Measurements from ENCODE around the gene PIEZO2. TPM values are rescaled to one million over a fixed set of nuclear protein-coding genes. Genes with fewer than 3 reads are reported as not detected.
"Not testable (repeated sequence)": the region's sequence is repeated elsewhere in the genome, so short reads cannot be mapped to it uniquely, and the experiment has no call there.

PIEZO2 gene
- total RNA-seq, 1 donor from 2014 or later = 4.2 TPM

DNA sequence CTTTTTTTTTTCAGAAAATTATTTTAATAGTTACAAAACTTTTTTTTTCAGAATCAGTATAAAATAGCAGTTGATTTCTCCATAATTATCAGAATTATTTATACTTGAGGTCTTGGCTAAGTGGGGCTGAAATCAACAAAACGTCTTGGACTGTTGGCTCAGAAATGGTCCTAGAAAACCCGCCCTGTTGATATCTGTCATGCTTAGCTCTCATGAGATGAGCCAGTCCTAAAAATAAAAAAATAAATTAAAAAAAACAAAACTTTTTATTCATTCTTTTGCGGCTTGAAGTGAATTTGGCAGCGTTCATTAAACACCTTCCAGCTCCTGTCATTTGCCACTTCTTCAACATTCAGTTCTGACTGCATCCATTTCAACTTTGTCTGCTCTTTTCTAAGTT lies 525.8 kb downstream of the PIEZO2 start:
- not testable (repeated sequence) for H3K9me3 Mint-ChIP-seq; H3K4me3 ChIP-seq; H3K36me3 Mint-ChIP-seq; H3K4me1 ChIP-seq; H3K4me1 Mint-ChIP-seq; DNase-seq (ENCODE audit: low spot score); H3K27me3 ChIP-seq; H3K79me2 ChIP-seq (ENCODE audit: low read depth); H3K9me3 ChIP-seq (ENCODE audit: low read depth); H3K36me3 ChIP-seq; H3K27ac Mint-ChIP-seq; H3K9ac ChIP-seq; H3K27ac ChIP-seq; H3F3A ChIP-seq (ENCODE audit: low read depth); H4K20me1 ChIP-seq (ENCODE audit: low read depth); H3K27me3 Mint-ChIP-seq (ENCODE audit: insufficient read depth, low read depth); H3K4me2 ChIP-seq; H3K4me3 Mint-ChIP-seq; H2AFZ ChIP-seq (replicated peaks)

DNA sequence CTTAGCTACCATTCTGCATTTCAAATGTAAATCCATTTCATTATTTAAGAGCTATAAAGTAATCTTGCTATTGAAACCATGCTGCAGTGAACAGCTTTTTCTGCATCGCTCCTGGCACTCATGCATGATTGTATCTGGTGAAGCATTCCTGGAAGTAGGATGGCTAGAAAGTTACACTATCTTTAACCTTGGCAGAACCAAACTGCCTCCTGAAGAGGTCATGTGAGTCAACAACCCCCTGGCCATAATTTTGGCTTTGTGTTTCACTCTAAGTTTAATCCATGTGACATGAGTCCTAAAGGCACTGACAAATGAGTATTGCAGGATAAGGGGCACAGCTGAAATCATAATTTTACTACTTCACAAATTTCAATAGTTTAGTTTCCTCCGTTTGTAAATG lies 526.4 kb downstream of the PIEZO2 start:
- not testable (repeated sequence) for H3K36me3 ChIP-seq; H3K36me3 Mint-ChIP-seq; H3K9ac ChIP-seq; H3K4me2 ChIP-seq; H3K27ac Mint-ChIP-seq; H4K20me1 ChIP-seq (ENCODE audit: low read depth); H3K4me1 Mint-ChIP-seq; DNase-seq (ENCODE audit: low spot score); H3K27me3 ChIP-seq; H3F3A ChIP-seq (ENCODE audit: low read depth); H3K79me2 ChIP-seq (ENCODE audit: low read depth); H3K4me1 ChIP-seq; H3K4me3 Mint-ChIP-seq; H2AFZ ChIP-seq (replicated peaks); H3K27me3 Mint-ChIP-seq (ENCODE audit: insufficient read depth, low read depth); H3K27ac ChIP-seq; H3K9me3 Mint-ChIP-seq; H3K4me3 ChIP-seq; H3K9me3 ChIP-seq (ENCODE audit: low read depth)

GRCh38 chr18:10620670-10621329 lies 528.6 kb downstream of the PIEZO2 start:
- not testable (repeated sequence) for H3K27ac Mint-ChIP-seq; H3K4me3 ChIP-seq; H3K4me2 ChIP-seq; H3K27me3 Mint-ChIP-seq (ENCODE audit: insufficient read depth, low read depth); DNase-seq (ENCODE audit: low spot score); H3K4me3 Mint-ChIP-seq; H3K27ac ChIP-seq; H3K79me2 ChIP-seq (ENCODE audit: low read depth); H3K9me3 Mint-ChIP-seq; H3F3A ChIP-seq (ENCODE audit: low read depth); H4K20me1 ChIP-seq (ENCODE audit: low read depth); H3K9me3 ChIP-seq (ENCODE audit: low read depth); H3K4me1 Mint-ChIP-seq; H3K36me3 Mint-ChIP-seq; H3K36me3 ChIP-seq; H3K4me1 ChIP-seq; H2AFZ ChIP-seq (replicated peaks); H3K27me3 ChIP-seq; H3K9ac ChIP-seq

Small RNAs within 50 kb of the gene (microRNA-seq; reads per million reads assigned to microRNA genes)
- gene MIR6788 = not detected

Small RNAs within 50 kb of the gene (small RNA-seq; reads per million reads assigned to genes)
- not detected for gene AP001180.3
- gene AP001180.5 = not detected
- not detected for gene MIR6788
